Measurements from ENCODE around the gene NOC2L. TPM values are rescaled to one million over a fixed set of nuclear protein-coding genes. Genes with fewer than 3 reads are reported as not detected.

NOC2L gene
- total RNA-seq, 1 experiment from 2014 or later, result 214 TPM

- H3K4me3 ChIP-seq (ENCODE audit: low read depth, low read length, poor library complexity, severe bottlenecking), result peak overlapping the region; percentile 70
- ChIA-PET CTCF (interaction anchor here (0.9 to 3.0 kb wide), 2 partner anchors 13 to 18 kb away, joined by 3 to 14 read pairs; partner anchors contain the start of gene ISG15), POLR2A (ENCODE audit: low non-redundant PET) (interaction anchor here (0.6 kb wide), 1 partner anchor 17 kb away, joined by 3 read pairs; no protein-coding TSS in a partner anchor)
- intact Hi-C loops (cut with micrococcal nuclease; ENCODE audit: unreplicated experiment), result loop anchor here (5.0 kb wide), 1 partner anchor 61 kb away; no protein-coding TSS in a partner anchor
- no peak for TF ChIP-seq CTCF (conservative IDR thresholded peaks at IDR 0.05; ENCODE audit: low read depth, low read length)
- TF ChIP-seq EZH2 (IDR thresholded peaks at IDR 0.05; ENCODE audit: borderline replicate concordance, low read depth, low read length, poor library complexity, severe bottlenecking), result no peak
- H3K9me3 ChIP-seq (ENCODE audit: low read depth, low read length, poor library complexity, severe bottlenecking), result no peaks in the 10 kb centered on the region
- no peaks in the 10 kb centered on the region for H3K27me3 ChIP-seq (replicated peaks; ENCODE audit: insufficient read depth, low read depth, low read length, poor library complexity)
- no TSS peak for BruUV-seq (replicated peaks)
- DNase-seq (ENCODE audit: low spot score), result no peak
- H3K4me1 ChIP-seq (ENCODE audit: insufficient read depth, low read length, poor library complexity, severe bottlenecking), result peaks cover 18% of the 10 kb centered on the region
- H3K27ac ChIP-seq (ENCODE audit: low read depth, low read length, poor library complexity, severe bottlenecking), result peak overlapping the region; percentile 98
- no peaks in the 10 kb centered on the region for H3K36me3 ChIP-seq (ENCODE audit: insufficient read depth, low read length, poor library complexity, severe bottlenecking)
Measured at GRCh38 chr1:1001057-1001783, 42.2 kb upstream of the NOC2L start.

- no peak for TF ChIP-seq EZH2 (IDR thresholded peaks at IDR 0.05; ENCODE audit: borderline replicate concordance, low read depth, low read length, poor library complexity, severe bottlenecking)
- ChIA-PET CTCF (interaction anchor here (0.9 to 3.0 kb wide), 2 partner anchors 13 to 19 kb away, joined by 3 to 14 read pairs; partner anchors contain the start of gene ISG15), POLR2A (ENCODE audit: low non-redundant PET) (no interaction called here)
- intact Hi-C loops (cut with micrococcal nuclease; ENCODE audit: unreplicated experiment), result loop anchor here (5.0 kb wide), 1 partner anchor 62 kb away; no protein-coding TSS in a partner anchor
- Histone ChIP-seq H3K9me3 (ENCODE audit: low read depth, low read length, poor library complexity, severe bottlenecking) (no peaks in the 10 kb centered on the region), H3K36me3 (ENCODE audit: insufficient read depth, low read length, poor library complexity, severe bottlenecking) (no peaks in the 10 kb centered on the region), H3K4me1 (ENCODE audit: insufficient read depth, low read length, poor library complexity, severe bottlenecking) (peaks cover 18% of the 10 kb centered on the region), H3K4me3 (ENCODE audit: low read depth, low read length, poor library complexity, severe bottlenecking) (peak overlapping the region; percentile 70), H3K27ac (ENCODE audit: low read depth, low read length, poor library complexity, severe bottlenecking) (peak overlapping the region; percentile 98), H3K27me3 (replicated peaks; ENCODE audit: insufficient read depth, low read depth, low read length, poor library complexity) (no peaks in the 10 kb centered on the region)
- TSS peak; percentile 63 for BruUV-seq (replicated peaks)
- DNase-seq (ENCODE audit: low spot score), result peak; percentile 83
Measured at GRCh38 chr1:1000357-1001056, 41.5 kb upstream of the NOC2L start.

GRCh38 chr1:999725-1000356 lies 40.8 kb upstream of the NOC2L start, which contains the start of gene HES4:
TSS of gene HES4 (minus strand) at chr1:1000097. CDS start at chr1:999973, 124 bp downstream.
- intact Hi-C loops (cut with micrococcal nuclease; ENCODE audit: unreplicated experiment), result loop anchor here (5.0 kb wide), 1 partner anchor 62 kb away; no protein-coding TSS in a partner anchor
- POLR2A ChIA-PET (ENCODE audit: low non-redundant PET), result interaction anchor here (0.6 kb wide), 1 partner anchor 57 kb away, joined by 6 read pairs; no protein-coding TSS in a partner anchor
- H3K27me3 ChIP-seq (replicated peaks; ENCODE audit: insufficient read depth, low read depth, low read length, poor library complexity), result no peaks in the 10 kb centered on the region

More at GRCh38 chr1:999725-1000356, 40.8 kb upstream of the NOC2L start, which contains the start of gene HES4:
- Histone ChIP-seq H3K36me3 (ENCODE audit: insufficient read depth, low read length, poor library complexity, severe bottlenecking) (no peaks in the 10 kb centered on the region), H3K4me3 (ENCODE audit: low read depth, low read length, poor library complexity, severe bottlenecking) (peak within 1 kb of the TSS; percentile 70), H3K27ac (ENCODE audit: low read depth, low read length, poor library complexity, severe bottlenecking) (peak within 1 kb of the TSS; percentile 98), H3K4me1 (ENCODE audit: insufficient read depth, low read length, poor library complexity, severe bottlenecking) (peaks cover 16% of the 10 kb centered on the region), H3K9me3 (ENCODE audit: low read depth, low read length, poor library complexity, severe bottlenecking) (no peaks in the 10 kb centered on the region)
- TF ChIP-seq EZH2 (IDR thresholded peaks at IDR 0.05; ENCODE audit: borderline replicate concordance, low read depth, low read length, poor library complexity, severe bottlenecking) (no peak), CTCF (conservative IDR thresholded peaks at IDR 0.05; ENCODE audit: low read depth, low read length) (no peak)
- DNase-seq (ENCODE audit: low spot score), result peak; percentile 95
- CTCF ChIA-PET, result interaction anchor here (0.8 kb wide), 1 partner anchor 58 kb away, joined by 5 read pairs; no protein-coding TSS in a partner anchor
- no TSS peak for BruUV-seq (replicated peaks)
